Mucosa of rectum (tissue), 2 donors: ENCODE measurements around the gene CACNA1E.

Experiments used
- H3K27ac ChIP-seq, 2 donors: one replicate each; pipeline ENCODE4 v1.7.0; 2013; ENCODE audit warnings: inconsistent platforms in 2 of 2, low read depth in 2 of 2, low read length in 2 of 2
- H3K27me3 ChIP-seq, 2 donors: one replicate each; pipeline ENCODE4 v1.7.0; 2013; ENCODE audit warnings: low read length in 2 of 2; ENCODE audit not compliant: control insufficient read depth in 2 of 2, insufficient read depth in 2 of 2
- H3K36me3 ChIP-seq, 2 donors: one replicate each; pipeline ENCODE4 v1.7.0; 2013; ENCODE audit warnings: low read length in 2 of 2; ENCODE audit not compliant: control insufficient read depth in 2 of 2, insufficient read depth in 2 of 2
- H3K4me1 ChIP-seq, 2 donors: one replicate each; pipeline ENCODE4 v1.7.0; 2013; ENCODE audit warnings: low read length in 2 of 2, mild to moderate bottlenecking in 1 of 2; ENCODE audit not compliant: control insufficient read depth in 2 of 2, insufficient read depth in 2 of 2
- H3K4me3 ChIP-seq, 2 donors: one replicate each; pipeline ENCODE4 v1.7.0; 2013; ENCODE audit warnings: low read length in 2 of 2
- H3K9ac ChIP-seq, 2 donors: one replicate each; pipeline ENCODE4 v1.7.0; 2013; ENCODE audit warnings: low read length in 2 of 2, low read depth in 1 of 2, mild to moderate bottlenecking in 1 of 2
- H3K9me3 ChIP-seq, 2 donors: one replicate each; pipeline ENCODE4 v1.7.0; 2013; ENCODE audit warnings: low read length in 2 of 2; ENCODE audit not compliant: control insufficient read depth in 2 of 2
- donor health status: healthy.
- donor health status: Normal muscosa, but diverticular disease.

CACNA1E gene

GRCh38 chr1:181645171-181645570 is 161.9 kb downstream of the CACNA1E start:
- no peak overlapping the region for H3K4me3 ChIP-seq

GRCh38 chr1:181646710-181647109 is 163.4 kb downstream of the CACNA1E start:
- Histone ChIP-seq H3K27me3 (no peaks in the 10 kb centered on the region), H3K27ac (no peak overlapping the region), H3K4me3 (no peak overlapping the region), H3K4me1 (peaks cover 13 to 21% of the 10 kb centered on the region in 2 donors), H3K36me3 (no peaks in the 10 kb centered on the region), H3K9me3 (no peaks in the 10 kb centered on the region), H3K9ac (no peak overlapping the region)

More at GRCh38 chr1:181645171-181645570, 161.9 kb downstream of the CACNA1E start:
- Histone ChIP-seq H3K27ac (no peak overlapping the region), H3K36me3 (no peaks in the 10 kb centered on the region), H3K4me1 (peaks cover 13 to 21% of the 10 kb centered on the region in 2 donors), H3K27me3 (no peaks in the 10 kb centered on the region), H3K9ac (no peak overlapping the region), H3K9me3 (no peaks in the 10 kb centered on the region)

GRCh38 chr1:181647314-181648035 is 164.2 kb downstream of the CACNA1E start:
- H3K9ac ChIP-seq, result peak overlapping the region in 1 of 2 donors; percentile 29
- no peaks in the 10 kb centered on the region for H3K27me3 ChIP-seq
- no peaks in the 10 kb centered on the region for H3K9me3 ChIP-seq
- peaks cover 13 to 21% of the 10 kb centered on the region in 2 donors for H3K4me1 ChIP-seq
- H3K4me3 ChIP-seq, result no peak overlapping the region
- no peaks in the 10 kb centered on the region for H3K36me3 ChIP-seq
- H3K27ac ChIP-seq, result peak overlapping the region; percentile 76 to 80

- Histone ChIP-seq H3K27ac (no peak overlapping the region), H3K36me3 (no peaks in the 10 kb centered on the region), H3K9me3 (no peaks in the 10 kb centered on the region), H3K4me3 (no peak overlapping the region), H3K9ac (no peak overlapping the region), H3K4me1 (peaks cover 13 to 21% of the 10 kb centered on the region in 2 donors), H3K27me3 (no peaks in the 10 kb centered on the region)
These were observed 168.0 kb downstream of the CACNA1E start for GRCh38 chr1:181651276-181651675.

GRCh38 chr1:181655756-181656155 is 172.4 kb downstream of the CACNA1E start:
- no peaks in the 10 kb centered on the region for H3K36me3 ChIP-seq
- no peak overlapping the region for H3K4me3 ChIP-seq
- no peaks in the 10 kb centered on the region for H3K27me3 ChIP-seq
- H3K27ac ChIP-seq, result no peak overlapping the region
- H3K9me3 ChIP-seq, result no peaks in the 10 kb centered on the region
- no peaks in the 10 kb centered on the region for H3K4me1 ChIP-seq
- no peak overlapping the region for H3K9ac ChIP-seq

GRCh38 chr1:181656491-181656890 is 173.2 kb downstream of the CACNA1E start:
- H3K4me3 ChIP-seq, result no peak overlapping the region
- no peaks in the 10 kb centered on the region for H3K4me1 ChIP-seq
- no peak overlapping the region for H3K9ac ChIP-seq
- H3K27me3 ChIP-seq, result no peaks in the 10 kb centered on the region
- H3K36me3 ChIP-seq, result no peaks in the 10 kb centered on the region
- H3K27ac ChIP-seq, result no peak overlapping the region
- no peaks in the 10 kb centered on the region for H3K9me3 ChIP-seq

- no peaks in the 10 kb centered on the region for H3K27me3 ChIP-seq
- H3K27ac ChIP-seq, result no peak overlapping the region
- H3K9ac ChIP-seq, result no peak overlapping the region
- H3K9me3 ChIP-seq, result no peaks in the 10 kb centered on the region
- no peaks in the 10 kb centered on the region for H3K36me3 ChIP-seq
- H3K4me1 ChIP-seq, result no peaks in the 10 kb centered on the region
- H3K4me3 ChIP-seq, result no peak overlapping the region
These were observed 175.3 kb downstream of the CACNA1E start for GRCh38 chr1:181658581-181658980.

GRCh38 chr1:181659321-181659957 is 176.1 kb downstream of the CACNA1E start:
- Histone ChIP-seq H3K4me3 (no peak overlapping the region), H3K9ac (no peak overlapping the region), H3K4me1 (no peaks in the 10 kb centered on the region), H3K27ac (no peak overlapping the region), H3K36me3 (no peaks in the 10 kb centered on the region), H3K27me3 (no peaks in the 10 kb centered on the region), H3K9me3 (no peaks in the 10 kb centered on the region)

GRCh38 chr1:181660621-181661020 is 177.3 kb downstream of the CACNA1E start:
- Histone ChIP-seq H3K36me3 (no peaks in the 10 kb centered on the region), H3K9ac (no peak overlapping the region), H3K4me3 (no peak overlapping the region), H3K4me1 (no peaks in the 10 kb centered on the region), H3K27me3 (no peaks in the 10 kb centered on the region), H3K27ac (no peak overlapping the region), H3K9me3 (no peaks in the 10 kb centered on the region)

- no peaks in the 10 kb centered on the region for H3K4me1 ChIP-seq
- no peaks in the 10 kb centered on the region for H3K27me3 ChIP-seq
- H3K27ac ChIP-seq, result no peak overlapping the region
- no peaks in the 10 kb centered on the region for H3K9me3 ChIP-seq
- H3K9ac ChIP-seq, result no peak overlapping the region
- H3K4me3 ChIP-seq, result no peak overlapping the region
- H3K36me3 ChIP-seq, result no peaks in the 10 kb centered on the region
These were observed 178.3 kb downstream of the CACNA1E start for GRCh38 chr1:181661569-181661968.
